ENCODE results near the gene DSTN.

DSTN gene

GRCh38 chr20:17594443-17594842 is 24.6 kb downstream of the DSTN start:
- TF ChIP-seq SPI1 (IDR thresholded peaks at IDR 0.05; ENCODE audit: borderline replicate concordance, low read depth) (no peak), POLR2AphosphoS5 (IDR thresholded peaks at IDR 0.05; ENCODE audit: low read depth) (no peak), CTCF (IDR thresholded peaks at IDR 0.05; ENCODE audit: insufficient read depth, low read length) (no peak), GABPA (IDR thresholded peaks at IDR 0.05; ENCODE audit: low read depth) (no peak), REST (IDR thresholded peaks at IDR 0.05; ENCODE audit: insufficient replicate concordance, low read depth) (no peak)
- DNase-seq (ENCODE audit: low read depth in 1 of 2, low spot score in 1 of 2) = no peak
- no peaks in the 10 kb centered on the region for H3K27me3 ChIP-seq (ENCODE audit: insufficient read depth, poor library complexity, severe bottlenecking)
- no peak overlapping the region for H3K4me3 ChIP-seq (replicated peaks; ENCODE audit: insufficient read depth, low read length)
- no peak overlapping the region for H3K27ac ChIP-seq (replicated peaks)

- no peak overlapping the region for H3K4me3 ChIP-seq (replicated peaks; ENCODE audit: insufficient read depth, low read length)
- H3K27me3 ChIP-seq (ENCODE audit: insufficient read depth, poor library complexity, severe bottlenecking) = no peaks in the 10 kb centered on the region
- no peak for TF ChIP-seq REST (IDR thresholded peaks at IDR 0.05; ENCODE audit: insufficient replicate concordance, low read depth)
- H3K27ac ChIP-seq (replicated peaks) = no peak overlapping the region
- no peak for DNase-seq (ENCODE audit: low read depth in 1 of 2, low spot score in 1 of 2)
Observed at GRCh38 chr20:17595856-17596255, 26.0 kb downstream of the DSTN start.

- no peak for DNase-seq (ENCODE audit: low read depth in 1 of 2, low spot score in 1 of 2)
- Histone ChIP-seq H3K27ac (replicated peaks) (no peak overlapping the region), H3K4me3 (replicated peaks; ENCODE audit: insufficient read depth, low read length) (no peak overlapping the region), H3K27me3 (ENCODE audit: insufficient read depth, poor library complexity, severe bottlenecking) (no peaks in the 10 kb centered on the region)
- TF ChIP-seq POLR2AphosphoS5 (IDR thresholded peaks at IDR 0.05; ENCODE audit: low read depth) (no peak), GABPA (IDR thresholded peaks at IDR 0.05; ENCODE audit: low read depth) (no peak), SPI1 (IDR thresholded peaks at IDR 0.05; ENCODE audit: borderline replicate concordance, low read depth) (no peak)
Observed at GRCh38 chr20:17598013-17598550, 28.2 kb downstream of the DSTN start.

- H3K27ac ChIP-seq (replicated peaks) = no peak overlapping the region
- no peaks in the 10 kb centered on the region for H3K27me3 ChIP-seq (ENCODE audit: insufficient read depth, poor library complexity, severe bottlenecking)
- no peak overlapping the region for H3K4me3 ChIP-seq (replicated peaks; ENCODE audit: insufficient read depth, low read length)
Observed at GRCh38 chr20:17601957-17602356, 32.1 kb downstream of the DSTN start.

More at GRCh38 chr20:17601957-17602356, 32.1 kb downstream of the DSTN start:
- TF ChIP-seq REST (IDR thresholded peaks at IDR 0.05; ENCODE audit: insufficient replicate concordance, low read depth) (no peak), CTCF (IDR thresholded peaks at IDR 0.05; ENCODE audit: insufficient read depth, low read length) (no peak), POLR2AphosphoS5 (IDR thresholded peaks at IDR 0.05; ENCODE audit: low read depth) (no peak), GABPA (IDR thresholded peaks at IDR 0.05; ENCODE audit: low read depth) (no peak), SPI1 (IDR thresholded peaks at IDR 0.05; ENCODE audit: borderline replicate concordance, low read depth) (no peak)
- no peak for DNase-seq (ENCODE audit: low read depth in 1 of 2, low spot score in 1 of 2)

Measured in HL-60 (cell line).